Activated naive CD4-positive, alpha-beta T cell (primary cell): ENCODE results near the gene INPP5F.
"Not testable (repeated sequence)": the region's sequence is repeated elsewhere in the genome, so short reads cannot be mapped to it uniquely, and the experiment has no call there.

Experiments used
- DNase-seq, 4 experiments: peaks; one replicate each; lab custom pipeline; 2025; lab: John Stamatoyannopoulos, UW

The INPP5F gene

DNA sequence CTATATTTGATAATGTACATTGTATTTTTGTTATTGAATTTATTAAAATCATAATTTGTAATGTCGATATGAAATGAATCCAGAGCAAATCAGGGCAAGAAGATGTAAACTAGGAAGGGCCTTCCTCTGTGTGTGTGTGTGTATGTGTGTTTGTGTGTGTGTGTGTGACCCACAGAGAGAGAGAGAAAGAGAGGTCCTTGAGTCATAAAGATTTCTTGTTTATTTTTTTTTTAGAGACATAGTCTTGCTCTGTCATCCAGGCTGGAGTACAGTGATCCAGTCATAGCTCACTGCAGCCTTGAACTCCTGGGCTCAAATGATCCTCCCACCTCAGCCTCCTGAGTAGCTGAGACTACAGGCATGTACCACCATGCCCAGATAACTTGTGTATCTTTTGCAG is 50.7 kb downstream of the INPP5F start:
- no peak for DNase-seq

DNA sequence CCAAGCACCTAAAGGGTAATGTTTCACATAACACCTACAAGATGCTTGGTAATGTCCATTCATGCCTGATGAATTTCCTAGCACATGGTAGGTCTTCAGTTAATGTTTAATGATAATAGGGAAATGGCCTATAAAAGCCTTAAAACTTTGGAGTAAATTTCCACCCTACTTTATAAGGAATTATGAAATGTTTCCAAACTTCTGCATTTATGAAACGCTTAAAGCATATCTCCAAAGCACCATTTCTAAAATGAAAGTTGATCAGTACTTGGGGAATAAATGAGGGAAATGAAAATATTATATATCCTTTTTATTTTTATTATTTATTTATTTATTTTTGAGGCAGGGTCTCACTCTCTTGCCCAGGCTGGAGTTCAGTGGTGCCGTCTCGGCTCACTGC is 51.8 kb downstream of the INPP5F start:
- DNase-seq = no peak

DNA sequence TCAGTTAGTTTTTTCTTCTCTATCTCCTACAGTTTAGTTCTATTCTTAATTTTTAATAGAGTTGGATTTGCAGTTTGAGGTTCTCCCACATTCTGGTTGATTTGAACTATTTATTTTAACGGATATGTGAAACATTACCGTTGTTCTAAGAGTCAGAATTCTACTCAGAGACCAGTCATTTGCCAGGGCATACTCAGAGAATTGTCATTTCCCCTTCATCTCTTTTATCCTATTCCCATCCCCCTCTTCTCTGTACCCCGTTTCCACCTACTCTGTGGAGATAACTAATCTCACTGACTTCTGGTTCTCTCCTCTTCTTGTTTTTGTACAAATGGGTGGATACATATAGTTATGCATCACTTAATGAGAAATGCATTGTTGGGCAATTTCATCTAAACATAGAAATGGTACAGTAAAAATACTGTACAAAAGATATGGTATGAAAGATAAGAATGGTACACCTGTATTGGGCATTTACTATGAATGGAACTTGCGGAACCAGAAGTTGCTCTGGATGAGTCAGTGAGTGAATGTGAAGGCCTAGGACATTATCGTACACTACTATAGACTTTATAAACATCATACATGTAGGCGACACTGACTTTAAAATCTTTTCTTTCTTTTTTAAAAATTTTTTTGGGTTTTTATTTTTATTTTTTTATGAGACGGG is 53.1 kb downstream of the INPP5F start:
- DNase-seq = no peak

DNA sequence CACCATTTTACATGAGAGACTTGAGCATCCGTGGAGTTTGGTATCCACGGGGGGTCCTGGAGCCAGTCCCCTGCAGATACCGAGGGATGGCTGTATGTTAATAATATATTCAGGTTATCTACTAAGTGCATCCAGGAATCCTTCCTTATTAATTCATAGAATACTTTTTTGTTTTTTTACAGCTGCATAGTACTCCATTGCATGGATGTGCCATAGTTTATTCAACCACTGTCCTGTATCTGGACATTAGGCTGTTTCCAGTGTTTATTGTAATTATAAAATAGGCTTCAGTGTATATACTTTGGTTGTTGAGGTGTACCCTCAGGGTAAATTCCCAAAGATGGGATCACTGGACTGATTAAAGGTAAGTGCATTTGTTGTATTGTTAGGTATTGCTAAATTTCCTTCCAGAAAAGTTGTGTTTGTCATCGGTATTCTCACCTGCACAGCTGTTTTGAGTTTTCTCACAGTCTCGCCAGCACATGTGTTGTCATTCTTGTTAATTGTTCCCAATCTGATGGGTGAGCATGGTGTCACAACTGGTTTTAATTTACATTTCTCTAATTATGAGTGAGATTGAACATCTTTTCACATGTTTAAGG is 55.1 kb downstream of the INPP5F start:
- no peak for DNase-seq

DNA sequence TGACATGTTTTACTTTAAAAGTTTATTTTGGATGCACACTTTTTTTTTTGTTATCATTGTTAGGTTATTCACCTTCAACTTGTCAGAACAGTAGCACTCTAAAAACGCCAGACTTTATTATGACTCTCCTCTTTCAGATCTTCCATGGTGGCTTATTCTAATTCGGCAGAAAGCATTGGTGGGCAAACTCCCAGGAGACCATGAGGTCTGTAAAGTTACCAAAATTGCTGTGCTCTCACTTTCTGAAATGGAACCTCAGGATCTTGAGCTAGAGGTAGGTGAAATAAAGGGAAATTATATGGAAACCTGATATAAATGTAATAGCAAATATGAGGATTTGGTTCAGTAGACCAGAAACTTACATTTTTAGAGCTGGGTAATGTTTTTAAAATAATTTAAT is 55.6 kb downstream of the INPP5F start:
- DNase-seq = no peak

DNA sequence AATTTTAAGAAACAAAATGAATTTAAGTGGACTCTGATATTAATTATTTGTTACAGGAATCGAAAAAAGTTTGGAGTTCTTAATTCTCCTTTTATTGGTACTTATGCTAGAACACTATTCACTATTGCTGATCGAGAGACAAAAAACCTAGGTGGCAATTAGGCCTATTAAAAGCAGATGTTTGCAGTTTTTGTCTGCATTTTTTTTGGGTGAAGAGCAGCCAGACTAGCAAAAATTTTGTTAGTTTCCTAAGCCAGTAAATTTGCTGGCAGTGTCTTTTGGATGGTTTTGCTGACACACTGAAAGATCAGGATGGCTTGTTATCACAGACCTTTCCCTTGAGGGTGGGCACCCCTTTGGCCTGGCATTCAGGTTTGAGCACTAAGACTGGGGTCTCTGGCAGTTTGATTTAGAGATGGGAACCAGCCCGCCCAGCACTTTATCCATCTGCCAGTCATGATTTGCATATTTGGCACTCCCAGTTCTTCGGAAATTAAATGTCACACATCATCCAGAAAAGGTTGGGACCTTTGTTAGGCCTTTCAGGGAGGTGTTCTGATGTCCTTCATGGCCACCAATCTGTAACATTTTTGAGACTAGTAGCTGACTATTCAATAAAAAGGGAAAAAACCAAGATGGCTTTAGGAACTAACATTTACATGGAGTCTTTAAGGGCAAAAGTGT is 57.3 kb downstream of the INPP5F start:
- no peak for DNase-seq

DNA sequence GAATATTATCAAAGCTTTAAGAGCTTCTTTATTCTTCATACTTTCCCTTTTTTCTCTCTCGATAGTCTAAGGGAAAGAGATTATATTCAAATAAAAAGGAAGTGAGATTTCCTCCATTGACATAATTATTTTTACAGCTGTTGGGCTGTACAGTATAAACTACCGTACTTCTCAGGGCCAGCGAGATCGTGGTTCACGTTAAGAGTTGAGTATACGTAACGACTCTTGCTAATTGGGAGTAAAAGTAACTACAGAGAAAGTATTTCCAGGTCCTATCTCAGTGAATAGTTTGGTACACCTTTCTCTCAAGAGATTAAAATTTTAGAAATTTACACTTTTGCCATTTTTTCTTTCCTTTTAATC is 57.8 kb downstream of the INPP5F start:
- no peak for DNase-seq

DNA sequence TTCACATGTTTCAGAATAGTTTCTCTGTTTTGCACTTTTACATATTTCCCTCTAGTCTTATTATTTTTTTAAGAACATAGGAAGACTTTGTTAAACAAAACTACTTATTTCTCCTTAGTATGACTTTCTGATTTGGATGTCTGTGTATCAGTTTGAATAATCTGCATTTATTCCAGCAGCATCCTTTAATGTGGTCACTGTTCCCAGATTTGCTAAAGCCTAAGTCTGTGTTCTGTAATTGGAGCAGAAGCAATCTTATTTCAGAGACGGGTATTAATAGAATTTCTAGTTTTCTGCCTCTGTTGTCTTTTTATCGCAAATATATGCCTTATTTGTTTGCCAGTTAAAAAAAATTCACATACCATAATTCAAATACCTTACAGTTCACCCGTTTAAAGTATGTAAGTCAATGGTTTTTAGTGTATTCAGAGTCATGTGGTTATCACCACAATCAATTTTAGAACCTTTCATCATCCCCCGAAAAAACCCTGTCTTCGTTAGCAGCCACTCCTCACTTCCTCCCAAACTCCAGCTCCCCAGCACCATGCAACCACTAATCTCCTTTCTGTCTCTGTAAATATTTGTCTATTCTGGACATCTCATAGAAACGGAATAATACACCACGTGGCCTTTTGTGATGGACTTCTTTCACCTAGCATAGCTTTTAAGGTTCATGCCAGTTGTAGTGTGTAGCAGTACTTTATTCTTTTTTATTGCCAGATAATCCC is 58.7 kb downstream of the INPP5F start:
- no peak for DNase-seq

DNA sequence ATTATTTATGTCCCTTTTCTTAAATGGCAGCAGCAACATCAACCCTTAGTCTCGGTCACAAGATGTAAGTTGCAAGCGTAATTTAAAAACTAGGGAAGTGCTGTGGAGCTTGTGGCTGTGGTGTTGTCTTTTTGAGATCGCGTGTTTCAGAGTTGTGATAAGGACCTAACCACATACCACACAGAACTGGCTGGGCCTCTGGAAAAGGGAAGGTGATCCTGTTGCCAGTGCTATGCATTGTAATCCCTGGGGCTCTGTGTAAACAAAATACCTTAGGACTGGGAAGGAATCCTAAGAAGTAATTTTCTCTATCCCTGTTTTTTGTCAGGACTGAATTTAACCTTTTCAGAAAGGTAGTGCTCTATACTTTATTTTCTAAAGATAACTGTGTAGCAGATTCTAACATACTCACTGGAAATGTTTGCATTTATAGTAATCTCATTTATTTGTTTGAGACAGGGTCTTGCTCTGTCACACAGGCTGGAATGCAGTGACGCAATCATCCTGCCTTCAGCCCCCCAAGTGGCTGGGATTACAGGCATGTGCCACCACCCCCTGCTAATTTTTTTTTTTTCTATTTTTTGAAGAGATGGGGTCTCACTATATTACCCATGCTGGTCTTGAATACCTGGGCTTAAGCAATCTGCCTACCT is 60.4 kb downstream of the INPP5F start:
- DNase-seq = no peak

DNA sequence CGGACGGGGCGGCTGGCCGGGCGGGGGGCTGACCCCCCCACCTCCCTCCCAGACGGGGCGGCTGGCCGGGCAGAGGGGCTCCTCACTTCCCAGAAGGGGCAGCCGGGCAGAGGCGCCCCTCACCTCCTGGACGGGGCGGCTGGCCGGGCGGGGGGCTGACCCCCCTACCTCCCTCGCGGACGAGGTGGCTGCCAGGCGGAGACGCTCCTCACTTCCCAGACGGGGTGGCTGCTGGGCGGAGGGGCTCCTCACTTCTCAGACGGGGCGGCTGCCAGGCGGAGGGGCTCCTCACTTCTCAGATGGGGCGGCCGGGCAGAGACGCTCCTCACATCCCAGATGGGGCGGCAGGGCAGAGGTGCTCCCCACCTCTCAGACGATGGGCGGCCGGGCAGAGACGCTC is 69.3 kb downstream of the INPP5F start:
- not testable (repeated sequence) for DNase-seq

DNA sequence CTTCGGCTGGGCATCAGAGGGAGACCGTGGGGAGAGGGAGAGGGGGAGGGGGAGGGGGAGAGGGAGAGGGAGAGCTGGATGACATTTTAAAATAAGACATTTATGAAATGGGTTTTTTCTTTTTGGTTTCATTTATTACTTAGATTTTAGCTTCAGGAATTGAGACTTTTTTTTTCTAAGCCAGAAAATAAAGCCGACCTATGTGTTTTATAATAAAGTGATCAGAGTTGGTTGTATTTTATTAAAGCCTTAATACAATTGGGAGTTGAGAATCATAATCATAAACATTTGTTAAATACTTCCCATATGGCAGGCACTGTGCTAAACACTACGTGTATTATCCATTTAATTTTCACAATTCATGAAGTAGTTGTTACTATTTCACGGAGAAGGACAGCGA is 70.2 kb downstream of the INPP5F start:
- DNase-seq = no peak

DNA sequence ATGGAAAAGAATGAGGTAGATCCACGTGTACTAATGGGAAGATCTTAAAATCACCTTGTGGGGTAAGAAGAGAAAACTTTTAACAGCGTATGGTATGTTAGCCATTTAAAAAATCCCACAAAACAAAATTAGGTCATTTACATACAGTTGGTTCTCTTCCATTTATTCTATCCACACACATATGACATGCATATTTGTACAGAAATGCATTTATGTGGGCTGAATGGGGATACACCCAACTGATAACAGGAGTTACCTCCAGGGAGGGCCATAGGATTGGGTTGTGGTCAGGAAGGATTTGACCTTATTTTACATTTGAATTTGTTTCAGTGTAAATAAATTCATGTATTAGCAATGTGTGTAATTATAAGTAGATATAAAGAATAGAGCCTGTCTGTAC is 75.3 kb downstream of the INPP5F start:
- no peak for DNase-seq

DNA sequence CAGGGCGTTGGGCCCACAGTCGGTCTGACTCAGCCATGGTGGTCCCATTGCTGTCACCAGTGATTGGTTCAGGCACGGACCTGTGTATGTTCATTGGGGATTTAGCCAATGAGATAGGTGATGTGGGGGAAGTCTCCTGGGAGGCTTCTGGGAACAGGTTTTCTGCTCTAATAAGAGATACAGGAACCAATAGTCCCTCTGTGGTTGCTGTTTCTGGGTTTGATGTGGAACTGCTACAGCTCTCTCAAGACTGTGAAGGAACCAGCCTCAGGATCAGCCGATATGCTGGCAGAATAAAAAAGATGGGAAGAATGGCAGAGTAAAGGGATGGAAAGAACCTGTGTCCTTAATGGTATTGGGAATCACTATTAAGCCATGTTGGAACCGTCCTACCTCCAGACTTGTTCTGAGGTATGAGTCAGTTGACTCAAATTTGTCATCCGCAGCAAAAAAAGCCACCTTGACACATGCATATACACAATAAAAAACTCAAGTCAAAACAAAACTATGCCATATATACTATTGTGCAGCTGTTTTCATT is 76.2 kb downstream of the INPP5F start:
- DNase-seq = no peak

DNA sequence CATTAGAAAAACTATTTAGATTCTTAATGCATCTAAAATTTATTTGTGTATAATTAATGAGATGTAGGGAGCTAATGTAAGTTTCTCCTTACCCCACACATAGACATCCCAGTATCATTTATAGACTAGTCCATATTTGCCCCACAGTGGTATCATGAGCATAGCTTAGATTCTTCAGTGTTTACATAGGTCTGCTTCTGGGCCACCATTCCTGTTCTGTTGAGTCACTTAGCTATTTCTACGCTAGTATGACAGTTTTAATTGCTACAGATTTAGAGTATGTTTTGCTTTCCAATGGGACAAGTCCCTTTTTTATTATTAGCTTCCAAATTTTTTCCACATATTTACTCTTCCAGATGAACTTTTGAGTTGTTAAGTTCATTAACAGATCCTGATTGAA is 77.4 kb downstream of the INPP5F start:
- no peak for DNase-seq

DNA sequence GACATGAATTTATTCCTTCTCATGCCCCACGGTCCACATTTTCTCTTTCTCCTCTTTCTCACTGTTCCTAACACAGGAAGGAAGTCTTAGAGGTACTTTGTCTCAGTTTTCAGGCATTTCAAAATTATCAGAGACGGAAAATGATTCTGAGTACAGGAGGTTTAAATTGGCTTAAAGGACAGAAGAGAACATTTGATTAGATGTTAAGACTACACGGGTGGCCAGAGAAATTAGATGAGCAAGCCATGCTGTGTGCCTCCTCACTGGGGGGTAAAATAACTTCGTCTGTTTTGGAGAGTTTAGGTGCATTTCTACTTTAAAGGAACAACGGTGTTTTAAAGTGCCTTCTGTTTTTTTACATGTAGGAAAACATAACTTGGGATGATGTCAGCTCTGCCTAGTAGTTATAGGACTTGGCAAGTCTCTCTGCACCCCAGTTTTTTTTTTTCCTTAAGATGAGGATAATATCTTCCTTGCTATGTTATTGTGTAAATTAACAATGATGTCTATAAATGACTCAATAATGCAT is 79.9 kb downstream of the INPP5F start:
- no peak for DNase-seq

DNA sequence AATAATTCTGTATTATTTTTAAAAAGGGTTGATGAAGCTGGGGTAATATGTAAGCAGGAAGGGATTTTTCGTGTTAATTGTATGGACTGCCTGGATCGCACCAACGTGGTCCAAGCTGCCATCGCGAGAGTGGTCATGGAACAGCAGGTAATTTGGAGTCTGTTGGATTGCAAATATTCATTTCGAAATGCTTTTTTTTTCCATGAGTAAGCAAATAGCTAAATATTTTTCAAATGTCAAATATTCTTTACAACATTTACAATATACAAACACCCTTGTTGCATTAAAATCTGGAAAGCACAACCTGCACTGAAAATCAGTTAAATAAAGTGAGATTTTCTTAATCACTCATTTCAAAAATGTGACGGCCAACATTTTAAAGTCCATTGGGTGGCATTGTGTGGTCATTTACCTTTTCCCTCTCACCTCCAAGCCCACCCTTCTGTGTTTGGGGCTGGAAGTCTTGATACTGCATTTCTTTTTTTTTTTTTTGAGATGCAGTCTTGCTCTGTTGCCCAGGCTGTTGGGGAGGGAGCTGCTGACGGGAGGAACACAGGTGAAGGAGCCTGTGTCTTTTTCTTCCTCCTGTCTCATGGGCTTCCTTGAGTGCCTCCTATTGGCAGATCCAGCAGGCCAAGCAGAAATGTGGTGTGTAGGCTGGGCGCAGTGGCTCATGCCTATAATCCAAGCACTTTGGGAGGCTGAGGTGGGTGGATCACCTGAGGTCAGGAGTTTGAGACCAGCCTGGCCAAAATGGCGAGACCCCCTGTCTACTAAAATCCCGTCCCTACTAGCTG is 80.7 kb downstream of the INPP5F start:
- no peak for DNase-seq

DNA sequence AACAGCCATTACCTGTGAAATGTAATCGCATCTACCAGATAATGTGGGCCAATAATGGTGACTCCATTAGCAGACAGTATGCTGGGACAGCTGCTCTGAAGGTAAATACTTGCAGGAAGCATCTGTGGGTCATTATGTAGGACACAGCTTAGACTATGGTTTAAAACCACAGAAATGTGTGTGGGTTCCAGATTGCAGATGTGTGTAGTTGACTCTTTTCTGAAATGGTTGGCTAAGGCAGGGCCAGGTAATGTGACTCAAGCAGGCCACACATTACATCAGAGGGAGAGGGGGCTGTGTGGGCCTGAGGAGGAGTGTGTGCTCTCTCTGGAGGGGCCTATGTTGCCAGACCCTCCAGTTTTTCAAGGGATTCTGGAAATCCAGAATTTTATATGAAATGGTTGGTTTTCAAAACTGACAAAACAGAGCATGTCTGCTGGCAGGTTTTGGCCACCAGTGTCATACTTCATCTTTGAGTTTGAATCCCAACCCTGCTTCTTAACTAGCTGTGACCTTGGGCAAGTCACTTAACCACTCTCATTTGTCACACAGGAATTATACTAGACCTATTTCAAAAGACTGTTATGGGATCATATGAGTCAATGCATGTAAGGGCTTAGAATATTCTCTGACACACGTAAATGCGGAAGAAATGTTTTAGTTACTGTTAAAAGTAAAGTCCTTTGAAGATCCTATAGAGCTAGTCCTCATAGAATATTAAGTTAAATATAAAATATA is 82.3 kb downstream of the INPP5F start:
- no peak for DNase-seq

DNA sequence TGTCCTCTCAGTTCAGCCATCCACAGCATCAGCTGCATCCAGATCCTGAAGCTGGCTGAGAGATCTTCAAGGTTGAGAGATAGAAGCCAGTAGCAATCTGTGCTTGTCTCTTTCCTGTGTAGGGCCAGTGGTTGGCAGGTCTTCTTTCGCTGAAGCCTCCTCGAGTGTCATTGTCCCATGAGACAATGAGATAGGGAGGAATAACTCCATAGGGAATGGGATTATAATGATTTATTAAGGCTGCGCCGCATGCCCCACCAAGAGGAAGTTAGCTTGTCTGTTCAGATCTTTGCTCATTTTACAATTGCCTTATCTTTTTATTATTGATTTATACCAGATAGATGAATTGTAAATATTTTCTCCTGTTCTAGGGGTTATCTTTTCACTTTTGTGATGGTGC is 85.3 kb downstream of the INPP5F start:
- no peak for DNase-seq

DNA sequence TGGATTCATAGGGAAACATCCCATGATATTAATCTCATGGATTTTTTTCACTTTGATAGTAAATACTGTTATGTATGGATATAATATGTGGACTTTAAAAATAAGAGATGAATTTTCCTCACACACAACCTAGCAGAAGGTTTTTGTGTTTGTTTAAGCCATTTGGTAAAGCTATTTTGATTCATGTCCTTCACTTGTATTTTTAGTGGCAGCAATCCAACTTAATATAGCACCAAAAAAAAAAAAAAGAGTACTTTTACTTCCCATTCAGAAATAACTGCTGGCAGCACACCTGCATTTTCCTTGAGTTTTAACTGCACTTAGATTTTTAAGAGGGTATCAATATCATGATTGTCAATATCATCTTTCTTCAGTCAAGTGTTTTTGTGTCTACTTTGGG is 86.8 kb downstream of the INPP5F start:
- no peak for DNase-seq

DNA sequence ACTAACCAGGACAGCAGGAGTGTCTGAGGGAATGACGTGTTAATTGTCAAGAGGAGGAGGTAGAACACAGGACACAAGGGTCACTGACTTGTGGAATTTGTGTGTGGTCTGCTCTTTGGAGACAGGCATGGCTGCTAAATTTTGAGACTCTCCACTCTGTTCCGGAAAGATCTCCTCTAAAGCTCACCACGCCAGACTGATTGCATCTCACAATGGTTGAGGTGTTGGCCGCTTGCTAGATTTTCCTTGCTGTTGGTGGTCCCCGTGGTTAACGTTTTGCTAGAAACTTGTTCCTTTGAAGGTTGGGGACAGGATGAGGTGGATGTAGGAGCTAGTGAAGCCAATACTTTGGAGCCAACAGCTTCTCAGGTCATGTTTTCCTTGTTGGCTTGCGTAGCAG is 89.8 kb downstream of the INPP5F start:
- DNase-seq = no peak
